Right cardiac atrium (tissue), 5 donors: Measurements from ENCODE around the gene MTA1. TPM values are rescaled to one million over a fixed set of nuclear protein-coding genes. Genes with fewer than 3 reads are reported as not detected.
A peak's percentile ranks its signal among the peaks of the same experiment; 100 is the strongest.

ENCODE experiments used
- ATAC-seq, 2 donors: fragments of 200-7000 bp; cut with Tn5 transposase; one replicate each; pipeline versions ENCODE4 v1.8.0 to v1.9.1; 2020; ENCODE audit warnings: moderate library complexity in 2 of 2, mild to moderate bottlenecking in 1 of 2
- DNase-seq, 3 donors: peaks; one replicate each; pipeline ENCODE4 v3.0.0-alpha.2; 2020
- H3K27ac ChIP-seq: one replicate; pipeline ENCODE4 v1.5.1; 2013; ENCODE audit warnings: mild to moderate bottlenecking, low read length, control low read depth, moderate library complexity
- H3K27me3 ChIP-seq: one replicate; pipeline ENCODE4 v1.6.1; 2013; ENCODE audit not compliant: control insufficient read depth, insufficient read depth
- H3K4me1 ChIP-seq: one replicate; pipeline ENCODE4 v1.6.1; 2013; ENCODE audit warnings: low read length; ENCODE audit not compliant: control insufficient read depth, insufficient read depth
- H3K4me3 ChIP-seq: one replicate; pipeline ENCODE4 v1.5.1; 2013; ENCODE audit warnings: low read length, control low read depth
- H3K9me3 ChIP-seq: one replicate; pipeline ENCODE4 v1.6.1; 2013; ENCODE audit warnings: low read length; ENCODE audit not compliant: control insufficient read depth
- WGBS: extraction: QIAGEN DNeasy Blood & Tissue Kit; methylation state at CpG from one replicate; pipeline ENCODE4 v1.1.7; 2013; 5-methylcytosine and 5-hydroxymethylcytosine counted together
- intact Hi-C, 4 donors: fragments of 100-400 bp; cut with DNase I; formaldehyde crosslinking; loops; one replicate each; pipeline versions ENCODE4 v1.11.0 to v1.14.0; 2022 to 2023
- polyA plus RNA-seq: library from polyadenylated mRNA; stranded (reverse); fragments of 200-250 nt; gene quantifications from one replicate; pipeline ENCODE4 v1.2.3, GENCODE V29; 2013
- total RNA-seq, 4 donors: library from RNA; stranded (reverse); fragmentation: NEBNext Ultra II Directional; extraction: Animal tissue kit (Norgen Biotek cat#: 25700); gene quantifications; one replicate each; pipeline ENCODE4 v1.2.1, GENCODE V29; 2021
- donor health status: healthy with polysubstance abuse.
- donor health status: DM: no; HTN: yes; CAD: no.
- donor health status: DM: no; HTN: no; CAD: no.
- donor health status: DM: no; HTN: yes; CAD: no; lungs with severe emphysema.
- donor health status: DM: yes; HTN: yes; CAD: no.

Gene MTA1
- total and polyA plus RNA-seq, 5 donors, result 121 to 179 (median 141) TPM

GRCh38 chr14:105380756-105381155, 38.9 kb upstream of the MTA1 start:
- DNase-seq (peak; percentile 13 to 54 (median 47)), ATAC-seq (no peak)
- Histone ChIP-seq H3K27ac (no peak overlapping the region), H3K9me3 (no peaks in the 10 kb centered on the region), H3K4me1 (no peaks in the 10 kb centered on the region), H3K4me3 (no peak overlapping the region), H3K27me3 (no peaks in the 10 kb centered on the region)
- intact Hi-C loops, result no loop called here
- 86% methylated on average over 19 of the region's 19 CpGs for whole genome bisulfite sequencing

- no peak overlapping the region for H3K4me3 ChIP-seq
- no peaks in the 10 kb centered on the region for H3K4me1 ChIP-seq
- H3K27me3 ChIP-seq, result no peaks in the 10 kb centered on the region
- H3K9me3 ChIP-seq, result no peaks in the 10 kb centered on the region
- intact Hi-C loops, result no loop called here
- H3K27ac ChIP-seq, result no peak overlapping the region
- ATAC-seq (no peak), DNase-seq (peak; percentile 16 to 50 (median 47))
- WGBS, result 90% methylated on average over 27 of the region's 27 CpGs
Observed at GRCh38 chr14:105381446-105382342, 37.9 kb upstream of the MTA1 start.

- no peaks in the 10 kb centered on the region for H3K9me3 ChIP-seq
- no peaks in the 10 kb centered on the region for H3K27me3 ChIP-seq
- intact Hi-C loops, result no loop called here
- no peak overlapping the region for H3K27ac ChIP-seq
- H3K4me3 ChIP-seq, result no peak overlapping the region
- H3K4me1 ChIP-seq, result no peaks in the 10 kb centered on the region
- WGBS, result 91% methylated on average over 26 of the region's 26 CpGs
- ATAC-seq (no peak), DNase-seq (peak in 2 of 3 donors; percentile 32 to 35)
Observed at GRCh38 chr14:105382343-105383082, 37.1 kb upstream of the MTA1 start.

- no peaks in the 10 kb centered on the region for H3K27me3 ChIP-seq
- peak; percentile 15 to 51 (median 48) for DNase-seq
- WGBS, result 98% methylated on average over 32 of the region's 32 CpGs
Observed at GRCh38 chr14:105383083-105383730, 36.4 kb upstream of the MTA1 start.

GRCh38 chr14:105384041-105384557, 35.5 kb upstream of the MTA1 start:
- Histone ChIP-seq H3K27me3 (no peaks in the 10 kb centered on the region), H3K27ac (no peak overlapping the region), H3K9me3 (no peaks in the 10 kb centered on the region), H3K4me3 (no peak overlapping the region), H3K4me1 (no peaks in the 10 kb centered on the region)
- no peak for ATAC-seq
- WGBS, result 95% methylated on average over 23 of the region's 23 CpGs
- intact Hi-C loops, result no loop called here
- DNase-seq, result peak in 2 of 3 donors; percentile 42 to 47

More at GRCh38 chr14:105383083-105383730, 36.4 kb upstream of the MTA1 start:
- no peak overlapping the region for H3K27ac ChIP-seq
- intact Hi-C loops, result no loop called here
- H3K4me1 ChIP-seq, result no peaks in the 10 kb centered on the region
- no peaks in the 10 kb centered on the region for H3K9me3 ChIP-seq
- no peak for ATAC-seq
- no peak overlapping the region for H3K4me3 ChIP-seq

GRCh38 chr14:105384605-105385321, 34.9 kb upstream of the MTA1 start:
- DNase-seq, result peak in 2 of 3 donors; percentile 37 to 38
- no peak for ATAC-seq
- Histone ChIP-seq H3K4me1 (no peaks in the 10 kb centered on the region), H3K4me3 (no peak overlapping the region), H3K27me3 (no peaks in the 10 kb centered on the region), H3K27ac (no peak overlapping the region), H3K9me3 (no peaks in the 10 kb centered on the region)
- 95% methylated on average over 29 of the region's 29 CpGs for WGBS
- intact Hi-C loops, result no loop called here

- H3K4me1 ChIP-seq, result no peaks in the 10 kb centered on the region
- intact Hi-C loops, result no loop called here
Observed at GRCh38 chr14:105385322-105385637, 34.3 kb upstream of the MTA1 start.

GRCh38 chr14:105385698-105386365, 33.8 kb upstream of the MTA1 start:
- DNase-seq (peak; percentile 19 to 71 (median 61)), ATAC-seq (no peak)
- intact Hi-C loops, result no loop called here
- 89% methylated on average over 22 of the region's 22 CpGs for WGBS
- Histone ChIP-seq H3K4me1 (no peaks in the 10 kb centered on the region), H3K4me3 (no peak overlapping the region), H3K27ac (no peak overlapping the region), H3K27me3 (no peaks in the 10 kb centered on the region), H3K9me3 (no peaks in the 10 kb centered on the region)

More at GRCh38 chr14:105385322-105385637, 34.3 kb upstream of the MTA1 start:
- Histone ChIP-seq H3K4me3 (no peak overlapping the region), H3K27ac (no peak overlapping the region), H3K9me3 (no peaks in the 10 kb centered on the region), H3K27me3 (no peaks in the 10 kb centered on the region)
- WGBS, result 98% methylated on average over 19 of the region's 19 CpGs
- DNase-seq (peak in 2 of 3 donors; percentile 35 to 53), ATAC-seq (no peak)

- no peaks in the 10 kb centered on the region for H3K9me3 ChIP-seq
- 91% methylated on average over 33 of the region's 33 CpGs for WGBS
- H3K27ac ChIP-seq, result no peak overlapping the region
- no peaks in the 10 kb centered on the region for H3K27me3 ChIP-seq
- DNase-seq (peak; percentile 14 to 46 (median 43)), ATAC-seq (no peak)
- no peak overlapping the region for H3K4me3 ChIP-seq
- intact Hi-C loops, result no loop called here
- no peaks in the 10 kb centered on the region for H3K4me1 ChIP-seq
Observed at GRCh38 chr14:105386581-105387529, 32.8 kb upstream of the MTA1 start.
